Coronary artery (tissue), 2 donors: ENCODE measurements around the gene NIPBL.

Experiments used
- DNase-seq: peaks from one replicate; pipeline ENCODE4 v3.0.0-alpha.2; 2017; ENCODE audit warnings: low spot score
- H3K27ac ChIP-seq, 2 donors: fragments of 200-600 bp; sonication (generic); one replicate each; pipeline ENCODE4 v1.5.1; 2016 to 2019
- H3K4me3 ChIP-seq: fragments of 200-600 bp; sonication (generic); 2 replicates; pipeline ENCODE4 v1.5.1; 2016; ENCODE audit warnings: mild to moderate bottlenecking, moderate library complexity
- CTCF ChIP-seq: fragments of 200-600 bp; sonication (generic); IDR thresholded peaks from one replicate; pipeline ENCODE4 v1.5.1; 2019; ENCODE audit warnings: antibody characterized with exemption

The NIPBL gene

GRCh38 chr5:37054391-37054790 lies 177.8 kb downstream of the NIPBL start:
- TF ChIP-seq CTCF: no peak
- Histone ChIP-seq H3K27ac (no peak overlapping the region), H3K4me3 (no peak overlapping the region)
- no peak for DNase-seq

- Histone ChIP-seq H3K27ac (no peak overlapping the region), H3K4me3 (no peak overlapping the region)
- TF ChIP-seq CTCF: no peak
- no peak for DNase-seq
Observed at GRCh38 chr5:37055383-37055990, 178.9 kb downstream of the NIPBL start.

GRCh38 chr5:37056762-37057161 lies 180.2 kb downstream of the NIPBL start:
- no peak overlapping the region for H3K4me3 ChIP-seq
- no peak overlapping the region for H3K27ac ChIP-seq
- TF ChIP-seq CTCF: no peak
- no peak for DNase-seq

- Histone ChIP-seq H3K27ac (no peak overlapping the region), H3K4me3 (no peak overlapping the region)
- TF ChIP-seq CTCF: no peak
- DNase-seq: no peak
Observed at GRCh38 chr5:37060030-37060429, 183.5 kb downstream of the NIPBL start.

GRCh38 chr5:37063739-37064138 lies 187.2 kb downstream of the NIPBL start:
- no peak for DNase-seq
- Histone ChIP-seq H3K27ac (no peak overlapping the region), H3K4me3 (no peak overlapping the region)
- no peak for TF ChIP-seq CTCF

GRCh38 chr5:37064442-37064841 lies 187.9 kb downstream of the NIPBL start:
- DNase-seq: no peak
- no peak for TF ChIP-seq CTCF
- H3K4me3 ChIP-seq: no peak overlapping the region
- H3K27ac ChIP-seq: no peak overlapping the region

- DNase-seq: no peak
Observed at GRCh38 chr5:37071487-37071886, 194.9 kb downstream of the NIPBL start.

More at GRCh38 chr5:37071487-37071886, 194.9 kb downstream of the NIPBL start:
- no peak overlapping the region for H3K27ac ChIP-seq
- H3K4me3 ChIP-seq: no peak overlapping the region
- TF ChIP-seq CTCF: no peak
